SK-N-SH (cell line): Measurements from ENCODE around the gene MVB12B. TPM values are rescaled to one million over a fixed set of nuclear protein-coding genes. Genes with fewer than 3 reads are reported as not detected.

Experiments
- CTCF ChIA-PET: fragments of 300-600, 350-600 bp; formaldehyde crosslinking; extraction: SDS; loops from one replicate; lab custom pipeline; 2021; lab: Yijun Ruan, JAX
- POLR2A ChIA-PET: fragments of 350-600 bp; sonication (Branson Sonifier 250); formaldehyde crosslinking; extraction: SDS; loops from one replicate; lab custom pipeline; 2020; ENCODE audit warnings: antibody characterized with exemption, inconsistent platforms; lab: Yijun Ruan, JAX
- DNase-seq: peaks from one replicate; pipeline ENCODE4 v3.0.0; 2012
- H2AFZ ChIP-seq: fragments of 200-600 bp; sonication (generic); 2 replicates; pipeline ENCODE4 v1.8.1; 2016; ENCODE audit warnings: antibody characterized with exemption, mild to moderate bottlenecking, low read depth
- H3F3A ChIP-seq: fragments of 200-600 bp; sonication (generic); replicated peaks from 2 replicates; pipeline ENCODE3; 2016; ENCODE audit warnings: antibody characterized with exemption, mild to moderate bottlenecking; ENCODE audit not compliant: insufficient read depth
- H3K27ac ChIP-seq, 2 experiments: fragments of 200-500 bp in 1 of 2; fragments of 200-600 bp in 1 of 2; sonication (Bioruptor generic) in 1 of 2; sonication (generic), shearing (Covaris generic) in 1 of 2; 2 replicates each; pipeline versions ENCODE4 v1.5.1 to v1.6.1; 2014 to 2016; ENCODE audit warnings: low read depth in 2 of 2, inconsistent platforms in 1 of 2, low read length in 1 of 2, mild to moderate bottlenecking in 1 of 2, mixed read lengths in 1 of 2
- H3K27me3 ChIP-seq: fragments of 200-600 bp; sonication (generic), shearing (Covaris generic); 2 replicates; pipeline ENCODE4 v1.6.1; 2016; ENCODE audit warnings: mixed run types; ENCODE audit not compliant: insufficient read depth
- H3K36me3 ChIP-seq, 2 experiments: fragments of 200-500 bp in 1 of 2; fragments of 200-600 bp in 1 of 2; sonication (Bioruptor generic) in 1 of 2; sonication (generic) in 1 of 2; replicated peaks in 1 of 2; 2 replicates each; pipeline versions ENCODE3 to v1.5.1; 2014 to 2016; ENCODE audit warnings: low read length in 1 of 2, mild to moderate bottlenecking in 1 of 2; ENCODE audit not compliant: insufficient read depth in 2 of 2, control insufficient read depth in 1 of 2
- H3K4me1 ChIP-seq, 2 experiments: fragments of 200-500 bp in 1 of 2; fragments of 200-600 bp in 1 of 2; sonication (Bioruptor generic) in 1 of 2; sonication (generic), shearing (Covaris generic) in 1 of 2; 2 replicates each; pipeline versions ENCODE4 v1.5.1 to v1.6.1; 2014 to 2016; ENCODE audit warnings: low read depth in 1 of 2, low read length in 1 of 2, mixed run types in 1 of 2; ENCODE audit not compliant: insufficient read depth in 2 of 2, control insufficient read depth in 1 of 2
- H3K4me2 ChIP-seq: fragments of 200-600 bp; sonication (generic), shearing (Covaris generic); 2 replicates; pipeline ENCODE4 v1.6.1; 2017; ENCODE audit warnings: mixed run types
- H3K4me3 ChIP-seq, 2 experiments: fragments of 200-500 bp in 1 of 2; fragments of 200-600 bp in 1 of 2; sonication (Bioruptor generic) in 1 of 2; sonication (generic), shearing (Covaris generic) in 1 of 2; 2 replicates each; pipeline versions ENCODE4 v1.5.1 to v1.8.1; 2014 to 2016; ENCODE audit warnings: low read depth in 2 of 2, inconsistent platforms in 1 of 2, low read length in 1 of 2, mild to moderate bottlenecking in 1 of 2, mixed read lengths in 1 of 2, moderate library complexity in 1 of 2
- H3K79me2 ChIP-seq: fragments of 200-600 bp; sonication (generic); 2 replicates; pipeline ENCODE4 v1.8.1; 2017; ENCODE audit warnings: mild to moderate bottlenecking; ENCODE audit not compliant: insufficient read depth
- H3K9ac ChIP-seq: fragments of 200-600 bp; sonication (generic); 2 replicates; pipeline ENCODE4 v1.6.1; 2017; ENCODE audit warnings: mixed run types
- H3K9me2 ChIP-seq: fragments of 200-600 bp; sonication (generic); 2 replicates; pipeline ENCODE4 v1.6.1; 2017; ENCODE audit warnings: mixed run types
- H3K9me3 ChIP-seq: fragments of 200-600 bp; sonication (generic); 2 replicates; pipeline ENCODE4 v1.6.1; 2017; ENCODE audit warnings: mixed run types, mild to moderate bottlenecking, moderate library complexity
- H4K20me1 ChIP-seq: fragments of 200-600 bp; sonication (generic); 2 replicates; pipeline ENCODE4 v1.6.1; 2017; ENCODE audit warnings: mild to moderate bottlenecking, mixed run types; ENCODE audit not compliant: insufficient read depth
- ELF1 ChIP-seq: IDR thresholded peaks from 2 replicates; pipeline ENCODE4 v1.4.0; 2012
- EP300 ChIP-seq, 2 experiments: IDR thresholded peaks; 2 replicates each; pipeline versions ENCODE4 v1.4.0 to v1.6.1; 2012; ENCODE audit warnings: borderline replicate concordance in 1 of 2, low read depth in 1 of 2, low read length in 1 of 2
- FOXJ3 ChIP-seq: sonication (generic); formaldehyde crosslinking; IDR thresholded peaks from 2 replicates; pipeline ENCODE4 v1.5.1; 2020; ENCODE audit warnings: mild to moderate bottlenecking, missing genetic modification reagents
- MEF2A ChIP-seq: IDR thresholded peaks from 2 replicates; pipeline ENCODE4 v1.4.0; 2012; ENCODE audit warnings: low read depth, borderline replicate concordance
- RCOR1 ChIP-seq: fragments of 150-350 bp; IDR thresholded peaks from 2 replicates; pipeline ENCODE4 v1.6.1; 2017; ENCODE audit warnings: antibody characterized with exemption, low read length
- SMC3 ChIP-seq: IDR thresholded peaks from 2 replicates; pipeline ENCODE4 v1.6.1; 2012; ENCODE audit warnings: low read depth, low read length, improper control_type of control experiment
- WGBS: methylation state at CpG from one replicate; pipeline ENCODE4 v1.1.6; 2017; ENCODE audit warnings: low lambda C conversion rate; 5-methylcytosine and 5-hydroxymethylcytosine counted together
- polyA plus RNA-seq, 3 experiments: library from polyadenylated mRNA; depleted of rRNA; stranded (reverse); fragments of >200 nt; gene quantifications; 2 replicates each; pipeline ENCODE4 v1.2.3, GENCODE V29; 2012
- TF ChIP-seq, protein P1 (sequence below): IDR thresholded peaks from 2 replicates; pipeline ENCODE4 v1.4.0; 2012; ENCODE audit warnings: low read depth, borderline replicate concordance
- TF ChIP-seq, protein P2 (sequence below): fragments of 150-350 bp; IDR thresholded peaks from 2 replicates; pipeline ENCODE4 v1.6.1; 2016; ENCODE audit warnings: mild to moderate bottlenecking, low read depth, low read length
- TF ChIP-seq, protein P3 (sequence below): IDR thresholded peaks from 2 replicates; pipeline ENCODE4; 2012
- TF ChIP-seq, protein P4 (sequence below): fragments of 150-350 bp; IDR thresholded peaks from 2 replicates; pipeline ENCODE4 v1.6.1; 2017; ENCODE audit warnings: antibody characterized with exemption, low read length, low read depth, borderline replicate concordance

The MVB12B gene
- polyA plus RNA-seq, 1 of the 3 experiments (the other 2 are of a cell fraction) = 5.1 TPM

DNA sequence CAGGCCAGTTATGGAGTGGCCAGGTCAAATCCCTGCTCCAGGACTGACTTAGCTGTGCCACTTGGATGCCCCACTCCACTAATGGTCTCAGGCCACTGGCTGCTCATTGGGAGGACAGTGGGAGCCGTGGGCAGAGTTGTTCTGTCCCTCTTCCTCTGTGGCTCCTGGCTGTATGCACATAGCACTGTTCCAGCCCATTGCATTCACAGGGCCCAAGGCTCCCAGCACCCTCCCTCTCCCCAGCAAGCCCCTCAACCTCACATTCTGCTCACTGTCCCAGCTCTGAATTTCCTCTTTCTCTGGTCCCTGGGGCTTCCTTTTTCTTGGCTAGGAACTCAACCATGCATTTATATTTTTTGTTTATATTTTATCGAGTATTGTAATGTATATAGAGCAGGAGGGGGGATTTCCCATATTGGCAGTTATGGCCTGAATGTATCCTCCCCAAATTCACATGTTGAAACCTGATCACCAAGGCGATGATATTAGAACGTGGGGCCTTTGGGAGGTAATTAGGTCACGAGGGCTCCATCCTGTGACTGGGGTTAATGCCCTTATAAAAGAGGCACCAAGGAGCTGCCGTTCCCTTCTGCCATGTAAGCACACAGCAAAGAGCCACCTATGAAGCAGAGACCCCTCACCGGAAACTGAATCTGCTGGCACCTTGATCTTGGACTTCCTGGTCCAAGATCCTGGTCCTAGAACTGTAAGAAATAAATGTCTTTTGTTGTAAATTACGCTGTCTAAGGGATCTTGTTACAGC lies 17.0 kb upstream of the MVB12B start:
- no peaks in the 10 kb centered on the region for H3K79me2 ChIP-seq
- 52% methylated on average over 8 of the region's 8 CpGs for WGBS
- no peak overlapping the region for H3K9ac ChIP-seq
- POLR2A ChIA-PET = interaction anchor here (0.7 kb wide), 1 partner anchor 89 kb away, joined by 3 read pairs; no protein-coding TSS in a partner anchor
- TF ChIP-seq, protein P1, sequence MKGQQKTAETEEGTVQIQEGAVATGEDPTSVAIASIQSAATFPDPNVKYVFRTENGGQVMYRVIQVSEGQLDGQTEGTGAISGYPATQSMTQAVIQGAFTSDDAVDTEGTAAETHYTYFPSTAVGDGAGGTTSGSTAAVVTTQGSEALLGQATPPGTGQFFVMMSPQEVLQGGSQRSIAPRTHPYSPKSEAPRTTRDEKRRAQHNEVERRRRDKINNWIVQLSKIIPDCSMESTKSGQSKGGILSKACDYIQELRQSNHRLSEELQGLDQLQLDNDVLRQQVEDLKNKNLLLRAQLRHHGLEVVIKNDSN = no peak
- no peak for TF ChIP-seq EP300 (IDR thresholded peaks at IDR 0.05; ENCODE audit: borderline replicate concordance in 1 of 2, low read depth in 1 of 2, low read length in 1 of 2)
- TF ChIP-seq SMC3 = no peak
- TF ChIP-seq MEF2A = no peak
- no peak for TF ChIP-seq ELF1
- TF ChIP-seq, protein P2, sequence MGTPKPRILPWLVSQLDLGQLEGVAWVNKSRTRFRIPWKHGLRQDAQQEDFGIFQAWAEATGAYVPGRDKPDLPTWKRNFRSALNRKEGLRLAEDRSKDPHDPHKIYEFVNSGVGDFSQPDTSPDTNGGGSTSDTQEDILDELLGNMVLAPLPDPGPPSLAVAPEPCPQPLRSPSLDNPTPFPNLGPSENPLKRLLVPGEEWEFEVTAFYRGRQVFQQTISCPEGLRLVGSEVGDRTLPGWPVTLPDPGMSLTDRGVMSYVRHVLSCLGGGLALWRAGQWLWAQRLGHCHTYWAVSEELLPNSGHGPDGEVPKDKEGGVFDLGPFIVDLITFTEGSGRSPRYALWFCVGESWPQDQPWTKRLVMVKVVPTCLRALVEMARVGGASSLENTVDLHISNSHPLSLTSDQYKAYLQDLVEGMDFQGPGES = no peak
- TF ChIP-seq, protein P3, sequence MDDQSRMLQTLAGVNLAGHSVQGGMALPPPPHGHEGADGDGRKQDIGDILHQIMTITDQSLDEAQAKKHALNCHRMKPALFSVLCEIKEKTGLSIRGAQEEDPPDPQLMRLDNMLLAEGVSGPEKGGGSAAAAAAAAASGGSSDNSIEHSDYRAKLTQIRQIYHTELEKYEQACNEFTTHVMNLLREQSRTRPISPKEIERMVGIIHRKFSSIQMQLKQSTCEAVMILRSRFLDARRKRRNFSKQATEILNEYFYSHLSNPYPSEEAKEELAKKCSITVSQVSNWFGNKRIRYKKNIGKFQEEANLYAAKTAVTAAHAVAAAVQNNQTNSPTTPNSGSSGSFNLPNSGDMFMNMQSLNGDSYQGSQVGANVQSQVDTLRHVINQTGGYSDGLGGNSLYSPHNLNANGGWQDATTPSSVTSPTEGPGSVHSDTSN = no peak
- no peak for TF ChIP-seq RCOR1
- no peak overlapping the region for H3K4me2 ChIP-seq
- no peaks in the 10 kb centered on the region for H3K9me2 ChIP-seq
- no peak overlapping the region for H3K27ac ChIP-seq
- no peaks in the 10 kb centered on the region for H3K36me3 ChIP-seq
- no peak for DNase-seq
- H4K20me1 ChIP-seq = no peaks in the 10 kb centered on the region
- no peaks in the 10 kb centered on the region for H3K9me3 ChIP-seq
- no peak overlapping the region for H2AFZ ChIP-seq
- peaks cover 0 to 8% of the 10 kb centered on the region in 2 experiments; a peak in 1 of 4 replicates for H3K4me1 ChIP-seq
- no peaks in the 10 kb centered on the region for H3F3A ChIP-seq
- H3K27me3 ChIP-seq = no peaks in the 10 kb centered on the region
- CTCF ChIA-PET = interaction anchor here (1.0 to 2.8 kb wide), 4 partner anchors 8 to 89 kb away, joined by 4 to 9 read pairs (median 4); no protein-coding TSS in a partner anchor
- no peak overlapping the region for H3K4me3 ChIP-seq

DNA sequence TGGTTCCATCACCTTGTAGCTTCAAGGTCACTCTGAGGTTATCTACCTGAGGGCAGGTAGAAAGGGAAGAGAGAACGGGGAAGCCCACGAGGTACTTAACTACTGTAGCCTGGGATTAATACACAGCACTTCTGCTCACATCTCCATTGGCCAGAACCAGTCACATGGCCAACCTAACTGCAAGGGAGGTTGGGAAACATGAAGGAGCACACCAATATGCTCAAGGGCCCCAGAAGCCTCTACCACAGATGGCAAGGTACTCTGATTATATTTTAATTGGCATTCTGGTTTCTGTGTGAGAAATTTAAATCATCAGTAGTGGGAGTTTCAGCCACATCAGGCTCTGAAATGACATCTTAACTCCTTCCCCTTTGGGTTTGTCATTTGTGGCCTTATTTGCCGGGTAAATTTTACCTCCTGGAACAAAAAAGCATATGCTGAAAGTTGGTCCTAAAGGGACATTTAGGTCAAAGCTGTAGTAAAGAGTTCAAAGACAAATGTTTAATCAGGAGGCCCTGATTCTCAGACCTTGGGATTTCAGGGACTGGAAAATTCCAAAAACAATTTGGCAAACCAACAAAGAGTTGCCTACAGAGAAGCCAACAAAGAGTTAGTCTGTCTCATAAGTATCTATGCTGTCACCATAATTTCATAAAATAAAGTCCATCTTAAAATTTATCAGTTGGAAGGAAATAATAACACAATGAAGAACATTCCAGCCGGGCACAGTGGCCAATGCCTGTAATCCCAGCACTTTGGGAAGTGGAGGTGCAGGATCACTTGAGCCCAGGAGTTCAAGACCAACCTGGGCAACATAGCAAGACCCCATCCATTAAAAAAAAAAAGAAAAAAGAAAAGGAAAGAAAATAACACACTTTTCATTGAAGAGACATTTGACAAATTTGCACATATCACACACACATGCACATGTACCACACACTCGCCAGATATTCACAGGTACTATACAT lies 13.8 kb upstream of the MVB12B start:
- no peaks in the 10 kb centered on the region for H3K9me2 ChIP-seq
- no peaks in the 10 kb centered on the region for H3K36me3 ChIP-seq
- no peak for DNase-seq
- H3K9ac ChIP-seq = no peak overlapping the region
- H3K79me2 ChIP-seq = no peaks in the 10 kb centered on the region
- TF ChIP-seq EP300 (IDR thresholded peaks at IDR 0.05; ENCODE audit: borderline replicate concordance in 1 of 2, low read depth in 1 of 2, low read length in 1 of 2) = no peak
- TF ChIP-seq, protein P4, sequence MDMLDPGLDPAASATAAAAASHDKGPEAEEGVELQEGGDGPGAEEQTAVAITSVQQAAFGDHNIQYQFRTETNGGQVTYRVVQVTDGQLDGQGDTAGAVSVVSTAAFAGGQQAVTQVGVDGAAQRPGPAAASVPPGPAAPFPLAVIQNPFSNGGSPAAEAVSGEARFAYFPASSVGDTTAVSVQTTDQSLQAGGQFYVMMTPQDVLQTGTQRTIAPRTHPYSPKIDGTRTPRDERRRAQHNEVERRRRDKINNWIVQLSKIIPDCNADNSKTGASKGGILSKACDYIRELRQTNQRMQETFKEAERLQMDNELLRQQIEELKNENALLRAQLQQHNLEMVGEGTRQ = no peak
- TF ChIP-seq FOXJ3 (CRISPR knock-in tag) = no peak
- H2AFZ ChIP-seq = no peak overlapping the region
- no peak overlapping the region for H3K4me2 ChIP-seq
- no peaks in the 10 kb centered on the region; a peak in 1 of 4 replicates for H3K4me1 ChIP-seq
- CTCF ChIA-PET = no interaction called here
- POLR2A ChIA-PET = interaction anchor here (0.7 kb wide), 1 partner anchor 139 kb away, joined by 3 read pairs; no protein-coding TSS in a partner anchor
- 62% methylated on average over 5 of the region's 5 CpGs for WGBS
- no peak overlapping the region for H3K27ac ChIP-seq
- H3K4me3 ChIP-seq = no peak overlapping the region
- no peaks in the 10 kb centered on the region for H3K27me3 ChIP-seq
- no peaks in the 10 kb centered on the region for H3K9me3 ChIP-seq
- no peaks in the 10 kb centered on the region for H3F3A ChIP-seq
- no peaks in the 10 kb centered on the region for H4K20me1 ChIP-seq
